Activated gamma-delta T cell treated with Interleukin-2 at 50 U/mL for 16 hours (primary cell): Measurements from ENCODE around the gene ARL6IP5.

Source experiments
- DNase-seq: peaks from one replicate; pipeline ENCODE4 v3.0.0-alpha.2; 2020

The ARL6IP5 gene

DNA sequence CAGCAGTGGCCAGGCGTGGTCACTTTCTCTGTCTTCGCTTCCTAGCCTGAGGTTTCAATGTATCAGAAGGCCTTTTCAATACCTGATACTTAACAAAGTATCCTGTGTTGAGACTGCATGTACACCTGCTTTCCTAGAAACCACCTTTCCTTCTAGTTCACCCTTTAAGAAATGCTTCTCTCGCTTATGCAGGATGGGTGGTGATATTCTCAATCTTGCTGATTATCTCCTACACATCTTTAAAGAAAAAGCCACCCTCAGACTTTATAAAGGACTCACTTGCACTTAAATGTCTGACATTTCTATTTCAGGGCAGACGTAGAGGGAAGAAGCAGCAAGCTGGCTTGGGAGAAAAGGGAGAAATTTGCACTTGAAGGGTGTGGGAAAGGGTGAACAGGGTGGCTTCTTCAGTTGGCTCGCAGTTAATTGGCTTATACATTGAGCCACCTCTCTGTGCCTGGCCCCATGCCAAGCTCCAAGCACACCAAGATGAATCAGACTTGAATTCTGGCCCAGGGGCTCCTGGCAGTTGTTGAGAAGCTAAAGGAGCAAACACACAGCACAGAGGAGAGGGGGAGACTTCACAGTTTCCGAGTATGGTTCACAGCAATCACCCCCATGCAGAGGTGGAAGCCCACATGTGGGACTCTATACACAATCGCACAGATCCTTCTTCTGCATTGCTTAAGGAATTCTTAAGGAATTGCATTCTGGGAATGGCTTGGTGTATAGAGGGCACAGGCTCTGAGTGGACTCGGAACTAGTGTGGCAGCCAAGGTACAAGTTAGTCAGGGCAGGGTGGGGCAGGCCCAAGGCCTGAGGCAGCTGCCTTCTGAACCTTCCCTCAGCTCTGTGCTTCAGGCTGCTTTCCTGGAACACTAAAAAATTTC, 1.3 kb downstream of the ARL6IP5 start:
- peak; percentile 61 for DNase-seq

GRCh38 chr3:69087030-69087791, 2.5 kb downstream of the ARL6IP5 start:
- DNase-seq, result no peak

- DNase-seq, result no peak
These were observed 3.3 kb downstream of the ARL6IP5 start for GRCh38 chr3:69088063-69088462.

- no peak for DNase-seq
These were observed 5.3 kb downstream of the ARL6IP5 start for GRCh38 chr3:69090021-69090420.

- no peak for DNase-seq
These were observed 6.8 kb downstream of the ARL6IP5 start for GRCh38 chr3:69091389-69092029.

- no peak for DNase-seq
These were observed 7.3 kb downstream of the ARL6IP5 start for GRCh38 chr3:69092030-69092516.

GRCh38 chr3:69094467-69095205, 9.9 kb downstream of the ARL6IP5 start:
- no peak for DNase-seq

GRCh38 chr3:69095636-69096035, 10.9 kb downstream of the ARL6IP5 start:
- no peak for DNase-seq

DNA sequence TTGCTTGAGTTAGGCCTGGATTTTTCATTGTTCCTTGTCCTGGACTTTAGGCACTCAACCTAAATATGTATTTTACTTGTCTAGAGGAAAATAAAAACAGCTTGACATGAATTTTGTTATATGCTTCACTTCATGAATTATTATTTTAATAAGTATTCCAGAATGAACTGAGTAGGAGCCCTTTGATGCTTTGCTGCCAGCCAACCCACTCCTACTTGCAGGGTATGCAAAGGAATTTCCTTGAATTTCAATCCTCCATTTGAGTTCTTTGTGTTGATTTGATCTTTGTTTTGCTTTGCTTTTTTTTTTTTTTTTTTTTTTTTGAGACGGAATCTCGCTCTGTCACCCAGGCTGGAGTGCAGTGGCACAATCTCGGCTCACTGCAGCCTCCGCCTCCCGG, 11.6 kb downstream of the ARL6IP5 start:
- no peak for DNase-seq

DNA sequence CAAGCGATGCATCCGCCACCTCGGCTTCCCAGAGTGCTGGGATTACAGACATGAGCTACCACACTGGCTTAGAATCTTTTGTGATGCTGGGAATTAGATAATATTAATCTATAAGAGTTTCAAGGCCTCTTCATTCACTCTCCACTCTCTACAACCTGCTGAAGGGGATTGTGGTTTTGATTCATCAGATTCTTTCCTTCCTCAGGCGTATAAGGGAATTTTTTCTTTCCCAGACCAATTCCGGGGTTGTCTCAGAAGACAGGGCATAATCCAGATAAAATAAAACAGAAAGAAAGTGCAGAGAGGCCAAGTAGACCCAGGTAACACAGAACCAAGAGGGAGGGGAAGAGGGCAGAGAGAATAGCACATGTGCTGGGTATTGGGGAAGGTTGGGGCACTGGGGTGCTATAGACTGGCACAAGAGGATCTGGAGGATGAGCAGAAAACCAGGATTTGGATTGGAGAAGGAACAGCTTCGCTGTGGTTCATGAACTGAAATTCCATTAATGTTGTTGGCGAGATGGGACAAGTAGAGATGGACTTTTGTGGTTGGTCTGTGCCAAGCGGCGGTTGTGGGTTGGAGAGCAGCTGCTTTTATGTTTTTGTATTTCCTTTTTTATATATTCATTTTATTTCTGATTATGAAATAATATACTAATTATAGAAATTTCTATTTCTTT, 12.8 kb downstream of the ARL6IP5 start:
- no peak for DNase-seq

DNA sequence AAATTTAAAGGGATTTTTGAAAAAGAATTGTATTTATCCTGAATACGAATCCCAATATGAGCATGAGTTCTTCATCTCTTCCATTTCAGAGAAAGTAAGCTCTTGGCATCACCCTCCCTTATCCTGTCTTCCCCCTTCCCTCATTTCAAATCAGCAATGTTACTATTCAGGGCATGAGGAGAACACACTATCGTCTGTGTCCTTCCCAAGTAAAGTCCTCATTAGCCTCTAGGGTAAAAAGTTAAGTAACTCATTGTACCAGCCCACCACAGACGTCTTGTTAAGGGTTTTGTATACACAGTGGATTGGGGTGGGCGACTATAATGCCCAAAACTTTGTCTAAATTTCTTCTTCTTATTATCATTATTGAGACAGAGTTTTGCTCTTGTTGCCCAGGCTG, 14.8 kb downstream of the ARL6IP5 start:
- DNase-seq, result no peak

DNA sequence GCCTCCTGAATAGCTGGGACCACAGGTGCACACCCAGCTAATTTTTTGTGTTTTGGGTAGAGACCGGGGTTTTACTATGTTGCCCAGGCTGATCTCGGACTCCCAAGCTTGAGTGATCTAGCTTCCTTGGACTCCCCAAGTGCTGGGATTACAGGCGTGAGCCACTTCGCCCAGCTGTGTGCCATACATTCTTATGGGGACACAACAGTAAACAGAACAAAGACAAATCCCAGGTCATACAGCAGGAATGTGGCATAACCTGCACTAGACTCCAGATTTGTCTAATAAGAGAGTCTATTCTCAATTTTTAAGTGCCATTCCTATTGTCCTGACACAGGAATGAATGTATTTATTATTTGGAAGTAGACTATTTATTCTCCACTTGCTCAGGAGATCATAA, 17.6 kb downstream of the ARL6IP5 start:
- DNase-seq, result no peak

- DNase-seq, result no peak
These were observed 18.4 kb downstream of the ARL6IP5 start for GRCh38 chr3:69103123-69103522.

DNA sequence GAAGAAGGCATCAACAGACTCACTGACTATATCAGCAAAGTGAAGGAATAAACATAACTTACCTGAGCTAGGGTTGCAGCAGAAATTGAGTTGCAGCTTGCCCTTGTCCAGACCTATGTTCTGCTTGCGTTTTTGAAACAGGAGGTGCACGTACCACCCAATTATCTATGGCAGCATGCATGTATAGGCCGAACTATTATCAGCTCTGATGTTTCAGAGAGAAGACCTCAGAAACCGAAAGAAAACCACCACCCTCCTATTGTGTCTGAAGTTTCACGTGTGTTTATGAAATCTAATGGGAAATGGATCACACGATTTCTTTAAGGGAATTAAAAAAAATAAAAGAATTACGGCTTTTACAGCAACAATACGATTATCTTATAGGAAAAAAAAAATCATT, 19.8 kb downstream of the ARL6IP5 start:
- DNase-seq, result no peak

DNA sequence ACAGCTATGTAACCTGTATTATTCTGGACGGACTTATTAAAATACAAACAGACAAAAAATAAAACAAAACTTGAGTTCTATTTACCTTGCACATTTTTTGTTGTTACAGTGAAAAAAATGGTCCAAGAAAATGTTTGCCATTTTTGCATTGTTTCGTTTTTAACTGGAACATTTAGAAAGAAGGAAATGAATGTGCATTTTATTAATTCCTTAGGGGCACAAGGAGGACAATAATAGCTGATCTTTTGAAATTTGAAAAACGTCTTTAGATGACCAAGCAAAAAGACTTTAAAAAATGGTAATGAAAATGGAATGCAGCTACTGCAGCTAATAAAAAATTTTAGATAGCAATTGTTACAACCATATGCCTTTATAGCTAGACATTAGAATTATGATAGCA, 20.6 kb downstream of the ARL6IP5 start:
- DNase-seq, result no peak

GRCh38 chr3:69107841-69108240, 23.1 kb downstream of the ARL6IP5 start:
- no peak for DNase-seq

DNA sequence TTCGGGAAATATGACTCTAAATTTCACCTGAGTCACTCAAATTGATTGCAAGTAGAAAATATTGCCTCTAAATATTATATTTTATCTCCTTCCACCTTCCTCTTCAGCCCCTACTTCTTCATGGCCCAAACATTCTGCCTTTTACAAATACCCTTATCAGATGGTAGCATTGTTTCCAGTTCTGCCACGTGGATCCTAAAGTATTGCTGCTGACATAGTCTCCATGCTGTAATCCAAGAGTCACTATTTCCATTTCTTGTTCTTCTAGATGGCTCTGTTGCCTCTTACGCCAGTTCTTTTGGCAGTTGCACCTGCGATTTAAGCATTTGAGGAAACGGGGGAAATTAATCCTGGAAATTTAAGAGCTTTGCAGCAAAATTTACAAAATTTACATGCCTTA, 24.1 kb downstream of the ARL6IP5 start:
- no peak for DNase-seq

DNA sequence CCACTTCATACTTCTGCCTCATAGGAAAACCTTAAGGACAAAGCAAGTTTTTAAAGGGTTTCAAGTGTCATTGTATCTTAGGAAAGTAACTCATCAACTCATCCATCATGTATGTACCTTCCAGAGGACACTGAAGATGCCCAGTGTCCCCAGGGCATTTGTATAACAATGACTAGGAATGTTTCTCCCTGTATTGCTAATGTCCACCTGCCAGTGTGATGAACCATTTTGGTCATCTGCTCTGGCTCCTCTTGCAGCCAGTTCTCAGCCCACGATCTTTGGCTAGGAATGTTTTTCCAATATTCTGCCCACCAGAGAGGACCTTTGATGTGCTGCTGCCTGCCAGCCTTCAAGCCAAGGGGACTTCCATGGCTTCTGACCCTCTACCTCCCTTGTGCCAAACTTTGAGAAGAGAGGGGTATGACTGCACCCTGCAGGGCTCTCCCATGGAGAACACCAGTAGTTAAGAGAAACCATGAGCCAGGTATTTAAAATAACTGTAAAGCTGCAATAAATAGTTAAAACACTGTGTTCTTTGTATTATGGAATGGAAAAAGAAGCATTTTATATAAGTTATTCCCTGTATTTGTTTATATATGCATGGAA, 26.3 kb downstream of the ARL6IP5 start:
- no peak for DNase-seq

DNA sequence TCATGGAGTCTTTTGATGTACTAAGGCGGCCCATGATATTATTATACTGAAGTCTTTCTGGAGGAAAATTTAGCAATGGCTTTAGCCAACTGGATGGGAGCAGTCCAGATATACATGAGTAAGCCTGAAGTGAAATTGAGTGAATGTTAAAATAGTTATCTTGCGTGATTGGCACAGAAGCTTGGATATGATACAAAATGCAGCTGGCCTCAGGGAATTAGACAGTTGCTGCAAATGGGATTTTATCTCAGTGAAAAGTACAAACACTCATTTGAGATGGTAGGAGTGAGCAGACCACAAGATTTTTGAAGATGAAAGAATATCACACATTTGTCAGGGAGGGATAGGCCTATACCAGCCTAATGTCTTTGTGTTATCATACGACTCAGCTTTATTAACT, 28.8 kb downstream of the ARL6IP5 start:
- DNase-seq, result no peak

DNA sequence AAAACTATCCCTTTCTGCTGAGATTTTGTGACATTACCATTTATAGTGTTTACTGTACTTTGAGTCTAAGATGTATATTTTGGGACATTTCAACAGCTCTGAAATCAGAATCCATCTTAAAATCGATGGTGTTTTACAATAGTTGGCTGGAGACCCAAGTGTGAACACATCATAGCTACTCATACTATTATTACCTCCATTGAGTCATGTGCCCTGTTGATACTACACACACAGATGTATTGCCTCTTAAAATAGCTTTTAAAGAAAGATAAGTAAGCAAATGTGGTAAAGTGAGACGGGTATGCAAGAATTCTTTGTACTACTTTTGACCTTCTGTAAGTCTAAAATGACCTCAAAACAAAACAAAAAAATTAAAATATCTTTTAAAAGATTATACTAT, 31.0 kb downstream of the ARL6IP5 start:
- no peak for DNase-seq

DNA sequence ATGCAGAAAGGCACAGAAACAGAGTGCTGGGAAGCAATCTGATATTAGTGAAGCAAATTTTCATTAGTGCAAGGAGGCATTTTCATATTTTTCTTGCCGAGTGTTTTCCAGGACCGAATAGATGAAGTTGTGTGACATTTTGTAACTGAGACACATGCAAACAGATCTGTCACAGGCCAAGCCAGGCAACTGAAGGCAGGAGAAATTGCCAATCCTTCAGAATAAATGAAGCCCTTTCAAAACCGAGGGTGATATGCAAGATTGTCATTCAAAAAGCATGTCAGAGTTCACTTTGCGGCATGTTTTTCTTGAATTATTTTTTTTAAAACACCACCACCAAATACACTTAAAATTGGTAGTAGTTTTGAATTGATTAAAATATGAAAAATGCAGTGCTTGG, 31.4 kb downstream of the ARL6IP5 start:
- no peak for DNase-seq

GRCh38 chr3:69116897-69117296, 32.2 kb downstream of the ARL6IP5 start:
- no peak for DNase-seq
